Colonic mucosa (tissue), 4 donors: ENCODE data around the gene SLC10A1. TPM values are rescaled to one million over a fixed set of nuclear protein-coding genes. Genes with fewer than 3 reads are reported as not detected.

Source experiments
- DNase-seq: peaks from one replicate; pipeline ENCODE4 v3.0.0-alpha.2; 2020
- H3K27ac ChIP-seq: fragments of 200-600 bp; one replicate; pipeline ENCODE4 v1.8.0; 2021
- H3K27me3 ChIP-seq: fragments of 200-600 bp; one replicate; pipeline ENCODE4 v1.8.0; 2021
- H3K36me3 ChIP-seq: fragments of 200-600 bp; one replicate; pipeline ENCODE4 v1.8.0; 2021
- H3K4me1 ChIP-seq: fragments of 200-600 bp; one replicate; pipeline ENCODE4 v1.8.0; 2021; ENCODE audit warnings: mild to moderate bottlenecking
- H3K4me3 ChIP-seq: fragments of 200-600 bp; one replicate; pipeline ENCODE4 v1.8.0; 2021
- H3K9ac ChIP-seq, 2 donors: one replicate each; pipeline ENCODE4 v1.7.0; 2013; ENCODE audit warnings: control low read depth in 2 of 2, low read depth in 2 of 2, low read length in 2 of 2
- H3K9me3 ChIP-seq: fragments of 200-600 bp; one replicate; pipeline ENCODE4 v1.8.0; 2021
- intact Hi-C: fragments of 100-400 bp; cut with DNase I; formaldehyde crosslinking; loops from one replicate; pipeline ENCODE4 v1.14.1; 2022
- total RNA-seq, 2 donors: library from RNA; stranded (reverse); fragmentation: NEBNext Ultra II Directional in 1 of 2; extraction: Animal tissue kit (Norgen Biotek cat#: 25700) in 1 of 2; gene quantifications; one replicate each; pipeline ENCODE4 v1.2.1, GENCODE V29; 2021
- TF ChIP-seq, protein P1 (sequence below): fragments of 200-600 bp; IDR thresholded peaks from one replicate; pipeline ENCODE4 v1.8.0; 2022; ENCODE audit warnings: antibody characterized with exemption, mild to moderate bottlenecking
- donor health status: healthy.
- donor health status: DM: no; HTN: no; CAD: no.
- donor health status: DM: no; HTN: no; CAD: no.

The SLC10A1 gene
- total RNA-seq, 2 donors from 2014 or later, result not detected

GRCh38 chr14:69771136-69771535 is 25.9 kb downstream of the SLC10A1 start:
- DNase-seq, result no peak
- Histone ChIP-seq H3K36me3 (peaks cover 27% of the 10 kb centered on the region), H3K4me1 (peaks cover 7% of the 10 kb centered on the region), H3K4me3 (no peak overlapping the region), H3K9ac (no peak overlapping the region), H3K27ac (no peak overlapping the region), H3K27me3 (no peaks in the 10 kb centered on the region), H3K9me3 (no peaks in the 10 kb centered on the region)
- TF ChIP-seq, protein P1, sequence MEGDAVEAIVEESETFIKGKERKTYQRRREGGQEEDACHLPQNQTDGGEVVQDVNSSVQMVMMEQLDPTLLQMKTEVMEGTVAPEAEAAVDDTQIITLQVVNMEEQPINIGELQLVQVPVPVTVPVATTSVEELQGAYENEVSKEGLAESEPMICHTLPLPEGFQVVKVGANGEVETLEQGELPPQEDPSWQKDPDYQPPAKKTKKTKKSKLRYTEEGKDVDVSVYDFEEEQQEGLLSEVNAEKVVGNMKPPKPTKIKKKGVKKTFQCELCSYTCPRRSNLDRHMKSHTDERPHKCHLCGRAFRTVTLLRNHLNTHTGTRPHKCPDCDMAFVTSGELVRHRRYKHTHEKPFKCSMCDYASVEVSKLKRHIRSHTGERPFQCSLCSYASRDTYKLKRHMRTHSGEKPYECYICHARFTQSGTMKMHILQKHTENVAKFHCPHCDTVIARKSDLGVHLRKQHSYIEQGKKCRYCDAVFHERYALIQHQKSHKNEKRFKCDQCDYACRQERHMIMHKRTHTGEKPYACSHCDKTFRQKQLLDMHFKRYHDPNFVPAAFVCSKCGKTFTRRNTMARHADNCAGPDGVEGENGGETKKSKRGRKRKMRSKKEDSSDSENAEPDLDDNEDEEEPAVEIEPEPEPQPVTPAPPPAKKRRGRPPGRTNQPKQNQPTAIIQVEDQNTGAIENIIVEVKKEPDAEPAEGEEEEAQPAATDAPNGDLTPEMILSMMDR, result no peak
- intact Hi-C loops, result no loop called here

- Histone ChIP-seq H3K27me3 (no peaks in the 10 kb centered on the region), H3K9ac (no peak overlapping the region), H3K4me1 (peaks cover 7% of the 10 kb centered on the region), H3K36me3 (peaks cover 21% of the 10 kb centered on the region), H3K27ac (no peak overlapping the region), H3K4me3 (no peak overlapping the region), H3K9me3 (no peaks in the 10 kb centered on the region)
- intact Hi-C loops, result no loop called here
- no peak for DNase-seq
- TF ChIP-seq, protein P1, result no peak
Observed at GRCh38 chr14:69770559-69770958, 26.5 kb downstream of the SLC10A1 start.

GRCh38 chr14:69769623-69770022 is 27.4 kb downstream of the SLC10A1 start:
- peaks cover 7% of the 10 kb centered on the region for H3K4me1 ChIP-seq
- peaks cover 20% of the 10 kb centered on the region for H3K36me3 ChIP-seq
- no peak overlapping the region for H3K4me3 ChIP-seq
- intact Hi-C loops, result no loop called here
- no peak for DNase-seq
- H3K27me3 ChIP-seq, result no peaks in the 10 kb centered on the region
- H3K9ac ChIP-seq, result no peak overlapping the region
- no peaks in the 10 kb centered on the region for H3K9me3 ChIP-seq
- no peak overlapping the region for H3K27ac ChIP-seq
- TF ChIP-seq, protein P1, result no peak

GRCh38 chr14:69768873-69769272 is 28.2 kb downstream of the SLC10A1 start:
- H3K4me1 ChIP-seq, result peaks cover 7% of the 10 kb centered on the region

DNA sequence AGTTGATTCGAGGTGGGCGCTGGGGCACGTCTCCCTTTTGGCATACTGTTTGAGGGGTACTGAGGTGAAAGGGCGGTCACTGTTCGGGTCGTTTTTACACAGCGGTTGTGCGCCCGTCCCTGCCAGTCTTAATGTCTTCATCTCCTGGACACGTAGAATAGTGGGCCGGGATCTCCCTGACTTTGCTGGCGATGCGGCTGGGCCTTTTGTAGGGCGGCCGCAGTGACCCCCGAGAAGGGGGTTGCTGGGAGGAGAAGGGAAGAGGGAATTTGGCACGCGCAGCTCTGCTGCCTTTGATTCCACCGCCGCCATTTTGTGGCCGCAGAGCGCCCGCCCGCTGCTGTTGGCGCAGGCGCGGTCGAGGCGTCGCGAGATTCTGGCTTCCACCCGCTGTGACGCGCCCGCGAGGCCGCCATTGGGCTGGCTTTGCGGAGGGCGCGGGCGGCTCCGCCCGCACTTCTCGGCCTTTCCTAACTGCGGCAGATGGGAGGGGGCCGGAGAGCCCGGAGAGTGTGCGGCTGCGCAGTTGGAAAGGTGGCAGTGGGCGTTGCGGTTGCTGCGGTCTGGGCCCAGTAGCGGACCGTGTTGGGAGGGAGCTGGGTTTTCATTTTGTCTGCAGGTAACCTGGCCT is 29.6 kb downstream of the SLC10A1 start:
- TF ChIP-seq, protein P1, result no peak
- Histone ChIP-seq H3K4me1 (peaks cover 7% of the 10 kb centered on the region), H3K4me3 (peak overlapping the region; percentile 73), H3K27ac (peak overlapping the region; percentile 99), H3K9me3 (no peaks in the 10 kb centered on the region), H3K27me3 (no peaks in the 10 kb centered on the region), H3K9ac (peak overlapping the region; percentile 92 to 100), H3K36me3 (peaks cover 20% of the 10 kb centered on the region)
- peak; percentile 92 for DNase-seq
- intact Hi-C loops, result no loop called here

More at GRCh38 chr14:69768873-69769272, 28.2 kb downstream of the SLC10A1 start:
- H3K4me3 ChIP-seq, result peak overlapping the region; percentile 73
- H3K36me3 ChIP-seq, result peaks cover 20% of the 10 kb centered on the region
- DNase-seq, result no peak
- no peaks in the 10 kb centered on the region for H3K9me3 ChIP-seq
- intact Hi-C loops, result no loop called here
- H3K27ac ChIP-seq, result peak overlapping the region; percentile 99
- no peaks in the 10 kb centered on the region for H3K27me3 ChIP-seq
- TF ChIP-seq, protein P1, result no peak
- no peak overlapping the region for H3K9ac ChIP-seq
